Osteocyte (in vitro differentiated cells): ENCODE data around the gene DHX30. TPM values are rescaled to one million over a fixed set of nuclear protein-coding genes. Genes with fewer than 3 reads are reported as not detected.
A peak's percentile ranks its signal among the peaks of the same experiment; 100 is the strongest.

Source experiments
- DNase-seq: peaks from one replicate; pipeline ENCODE4 v3.0.0; 2021; ENCODE audit warnings: mixed read lengths; ENCODE audit not compliant: unreplicated experiment; ENCODE audit errors: extremely low spot score
- H3K27ac Mint-ChIP-seq: one replicate; pipeline ENCODE4 v1.8.0; 2021; ENCODE audit warnings: mild to moderate bottlenecking, mixed read lengths; ENCODE audit not compliant: unreplicated experiment
- H3K27me3 Mint-ChIP-seq: one replicate; pipeline ENCODE4 v1.8.0; 2021; ENCODE audit warnings: mixed read lengths; ENCODE audit not compliant: unreplicated experiment
- H3K36me3 Mint-ChIP-seq: one replicate; pipeline ENCODE4 v1.8.0; 2021; ENCODE audit warnings: mixed read lengths; ENCODE audit not compliant: unreplicated experiment
- H3K4me1 Mint-ChIP-seq: one replicate; pipeline ENCODE4 v1.8.0; 2021; ENCODE audit warnings: mixed read lengths; ENCODE audit not compliant: unreplicated experiment
- H3K4me3 Mint-ChIP-seq: one replicate; pipeline ENCODE4 v1.8.0; 2021; ENCODE audit warnings: mild to moderate bottlenecking, moderate library complexity, mixed read lengths; ENCODE audit not compliant: unreplicated experiment
- H3K9me3 Mint-ChIP-seq: one replicate; pipeline ENCODE4 v1.8.0; 2021; ENCODE audit warnings: mixed read lengths; ENCODE audit not compliant: unreplicated experiment
- microRNA-seq: library from miRNA; unstranded; fragments of <30 nt; microRNA quantifications from one replicate; pipeline ENCODE4 v1.1.0, GENCODE V29; 2020; ENCODE audit not compliant: unreplicated experiment
- total RNA-seq: library from RNA; stranded (reverse); gene quantifications from 2 replicates; pipeline ENCODE4 v1.2.1, GENCODE V29; 2021
- TF ChIP-seq, protein P1 (sequence below): fragments of 200-600 bp; sonication (generic); IDR thresholded peaks from 2 replicates; pipeline ENCODE4 v1.5.0; 2021; ENCODE audit warnings: antibody characterized with exemption, mild to moderate bottlenecking, moderate library complexity

Gene DHX30
- total RNA-seq, 1 donor from 2014 or later, result 78.9 TPM

DNA sequence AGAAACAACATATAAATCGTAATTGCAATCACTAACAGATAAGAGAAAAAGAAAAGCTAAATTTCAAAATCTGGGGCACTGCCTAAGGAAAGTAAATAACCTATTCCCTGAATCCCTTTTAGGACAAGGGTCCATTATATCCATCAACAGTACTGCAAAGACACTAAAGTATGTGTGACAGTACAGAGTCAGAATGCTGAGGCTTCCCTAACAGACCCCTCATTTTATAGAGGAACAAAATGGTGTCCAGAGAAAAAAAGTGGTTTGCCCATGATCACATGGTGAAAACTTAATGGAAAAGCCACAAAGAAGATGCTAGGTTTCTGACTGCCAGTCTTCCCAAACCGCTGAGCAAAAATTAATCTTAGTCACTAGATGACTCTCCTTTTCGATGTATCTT lies 93.8 kb downstream of the DHX30 start:
- no peak overlapping the region for H3K4me3 Mint-ChIP-seq
- no peaks in the 10 kb centered on the region for H3K4me1 Mint-ChIP-seq
- TF ChIP-seq, protein P1, sequence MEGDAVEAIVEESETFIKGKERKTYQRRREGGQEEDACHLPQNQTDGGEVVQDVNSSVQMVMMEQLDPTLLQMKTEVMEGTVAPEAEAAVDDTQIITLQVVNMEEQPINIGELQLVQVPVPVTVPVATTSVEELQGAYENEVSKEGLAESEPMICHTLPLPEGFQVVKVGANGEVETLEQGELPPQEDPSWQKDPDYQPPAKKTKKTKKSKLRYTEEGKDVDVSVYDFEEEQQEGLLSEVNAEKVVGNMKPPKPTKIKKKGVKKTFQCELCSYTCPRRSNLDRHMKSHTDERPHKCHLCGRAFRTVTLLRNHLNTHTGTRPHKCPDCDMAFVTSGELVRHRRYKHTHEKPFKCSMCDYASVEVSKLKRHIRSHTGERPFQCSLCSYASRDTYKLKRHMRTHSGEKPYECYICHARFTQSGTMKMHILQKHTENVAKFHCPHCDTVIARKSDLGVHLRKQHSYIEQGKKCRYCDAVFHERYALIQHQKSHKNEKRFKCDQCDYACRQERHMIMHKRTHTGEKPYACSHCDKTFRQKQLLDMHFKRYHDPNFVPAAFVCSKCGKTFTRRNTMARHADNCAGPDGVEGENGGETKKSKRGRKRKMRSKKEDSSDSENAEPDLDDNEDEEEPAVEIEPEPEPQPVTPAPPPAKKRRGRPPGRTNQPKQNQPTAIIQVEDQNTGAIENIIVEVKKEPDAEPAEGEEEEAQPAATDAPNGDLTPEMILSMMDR, result no peak
- no peaks in the 10 kb centered on the region for H3K9me3 Mint-ChIP-seq
- no peaks in the 10 kb centered on the region for H3K27me3 Mint-ChIP-seq
- no peak for DNase-seq
- H3K36me3 Mint-ChIP-seq, result peaks cover 31% of the 10 kb centered on the region
- no peak overlapping the region for H3K27ac Mint-ChIP-seq

DNA sequence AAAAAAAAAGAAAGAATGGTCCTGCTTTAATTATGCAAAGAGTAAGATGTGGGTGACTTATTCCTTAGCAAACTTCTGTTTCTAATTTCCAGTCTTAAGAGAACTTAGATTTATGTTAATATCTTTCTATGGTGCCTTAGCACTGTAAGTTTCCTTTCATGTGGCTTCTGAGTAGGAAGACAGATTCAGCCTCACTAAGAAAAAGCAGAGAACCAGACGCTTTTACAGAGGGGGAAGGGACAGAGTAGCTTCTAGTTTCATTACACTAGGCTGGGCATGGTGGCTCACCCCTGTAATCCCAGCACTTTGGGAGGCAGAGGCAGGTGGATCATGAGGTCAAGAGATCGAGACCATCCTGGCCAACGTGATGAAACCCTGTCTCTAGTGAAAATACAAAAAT lies 95.0 kb downstream of the DHX30 start:
- no peak overlapping the region for H3K27ac Mint-ChIP-seq
- DNase-seq, result no peak
- H3K4me1 Mint-ChIP-seq, result no peaks in the 10 kb centered on the region
- H3K27me3 Mint-ChIP-seq, result no peaks in the 10 kb centered on the region
- H3K9me3 Mint-ChIP-seq, result no peaks in the 10 kb centered on the region
- H3K4me3 Mint-ChIP-seq, result no peak overlapping the region
- peaks cover 23% of the 10 kb centered on the region for H3K36me3 Mint-ChIP-seq
- TF ChIP-seq, protein P1, result no peak

DNA sequence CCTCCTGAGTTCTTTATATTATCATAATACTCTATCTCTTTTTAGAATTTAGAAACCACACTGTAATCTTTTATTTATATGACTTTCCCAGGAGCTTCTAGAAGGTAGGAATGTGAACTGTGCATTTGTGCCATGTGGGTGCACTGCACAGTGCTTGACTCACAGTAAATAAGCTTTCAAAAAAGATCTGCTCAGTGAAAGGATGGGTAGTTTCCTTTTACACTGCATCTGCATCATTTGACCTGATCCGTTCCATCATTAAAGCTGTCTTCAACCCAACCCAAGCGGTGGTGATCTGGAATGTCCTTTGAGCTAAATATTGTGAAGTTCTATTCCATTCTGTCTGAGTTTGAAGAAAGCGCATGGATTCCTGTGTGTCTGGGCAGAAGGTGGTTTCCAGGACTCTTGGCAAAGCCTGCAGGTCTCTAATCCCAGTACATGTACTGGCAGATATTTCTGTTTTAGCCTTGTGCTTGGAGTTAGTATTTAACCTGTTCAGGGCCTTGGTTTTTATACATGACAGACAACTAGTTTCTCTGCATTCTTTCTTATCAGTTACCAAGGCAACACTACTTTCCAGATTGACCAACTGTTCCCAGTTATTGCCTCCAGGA lies 96.7 kb downstream of the DHX30 start:
- H3K27me3 Mint-ChIP-seq, result no peaks in the 10 kb centered on the region
- no peaks in the 10 kb centered on the region for H3K9me3 Mint-ChIP-seq
- DNase-seq, result no peak
- TF ChIP-seq, protein P1, result no peak
- no peak overlapping the region for H3K4me3 Mint-ChIP-seq
- H3K4me1 Mint-ChIP-seq, result no peaks in the 10 kb centered on the region
- H3K36me3 Mint-ChIP-seq, result peaks cover 23% of the 10 kb centered on the region
- no peak overlapping the region for H3K27ac Mint-ChIP-seq

Small RNA genes within 50 kb of the gene (microRNA-seq; reads per million reads assigned to microRNA genes)
- gene MIR1226, result 319 reads per million, percentile 69 among the genes with 10 or more reads in this experiment

Other genes with a start within 250 kb of the DHX30 start
- gene CSPG5, start 224.3 kb upstream of the DHX30 start, total RNA-seq, result 0.42 and 0.59 TPM in 2 replicates
- 99.6 and 113 TPM in 2 replicates for gene SMARCC1, start 21.2 kb upstream of the DHX30 start, total RNA-seq
- 275 and 295 TPM in 2 replicates for gene MAP4, start 213.3 kb downstream of the DHX30 start, total RNA-seq